ENCODE measurements around the gene ACOXL.

GRCh38 chr2:110883406-110883805 lies 151.0 kb downstream of the ACOXL start:
- TF ChIP-seq, protein P1, sequence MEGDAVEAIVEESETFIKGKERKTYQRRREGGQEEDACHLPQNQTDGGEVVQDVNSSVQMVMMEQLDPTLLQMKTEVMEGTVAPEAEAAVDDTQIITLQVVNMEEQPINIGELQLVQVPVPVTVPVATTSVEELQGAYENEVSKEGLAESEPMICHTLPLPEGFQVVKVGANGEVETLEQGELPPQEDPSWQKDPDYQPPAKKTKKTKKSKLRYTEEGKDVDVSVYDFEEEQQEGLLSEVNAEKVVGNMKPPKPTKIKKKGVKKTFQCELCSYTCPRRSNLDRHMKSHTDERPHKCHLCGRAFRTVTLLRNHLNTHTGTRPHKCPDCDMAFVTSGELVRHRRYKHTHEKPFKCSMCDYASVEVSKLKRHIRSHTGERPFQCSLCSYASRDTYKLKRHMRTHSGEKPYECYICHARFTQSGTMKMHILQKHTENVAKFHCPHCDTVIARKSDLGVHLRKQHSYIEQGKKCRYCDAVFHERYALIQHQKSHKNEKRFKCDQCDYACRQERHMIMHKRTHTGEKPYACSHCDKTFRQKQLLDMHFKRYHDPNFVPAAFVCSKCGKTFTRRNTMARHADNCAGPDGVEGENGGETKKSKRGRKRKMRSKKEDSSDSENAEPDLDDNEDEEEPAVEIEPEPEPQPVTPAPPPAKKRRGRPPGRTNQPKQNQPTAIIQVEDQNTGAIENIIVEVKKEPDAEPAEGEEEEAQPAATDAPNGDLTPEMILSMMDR (IDR thresholded peaks at IDR 0.05) = no peak
- no peak for TF ChIP-seq POLR2A (IDR thresholded peaks at IDR 0.05)
